GM21528 (cell line): ENCODE measurements around the gene CYTH3.

ENCODE experiments used
- ATAC-seq: cut with Tn5 transposase; IDR thresholded peaks from one replicate; pipeline ENCODE4 v1.9.1; 2021; ENCODE audit warnings: mild to moderate bottlenecking, moderate library complexity; ENCODE audit not compliant: unreplicated experiment, low FRiP score

The CYTH3 gene

DNA sequence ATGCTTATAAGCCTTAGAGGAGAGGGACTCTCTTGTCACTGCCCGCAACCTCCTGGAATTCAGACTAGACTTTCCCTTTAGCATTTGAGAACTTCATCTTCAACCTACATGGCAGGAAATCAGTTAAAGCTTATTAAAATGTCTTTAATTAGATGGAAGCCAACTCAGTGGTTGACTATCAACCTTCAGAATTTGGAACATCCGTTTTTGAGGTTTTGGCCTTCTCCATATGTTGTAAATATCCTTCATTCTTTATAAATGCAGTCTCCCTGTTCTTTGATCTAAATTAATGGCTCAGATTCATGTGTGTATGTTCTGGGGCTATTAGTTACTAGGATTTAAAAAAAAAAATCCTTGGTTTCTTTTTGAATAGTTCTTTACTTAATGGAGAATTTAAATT is 156.2 kb downstream of the CYTH3 start:
- no peak for ATAC-seq
